IMR-90 (cell line): ENCODE measurements around the gene SHB. TPM values are rescaled to one million over a fixed set of nuclear protein-coding genes. Genes with fewer than 3 reads are reported as not detected.

Source experiments
- ATAC-seq: fragments of 200-7000 bp; cut with Tn5 transposase; 2 replicates; pipeline ENCODE4 v1.9.1; 2020; ENCODE audit warnings: low read depth, mild to moderate bottlenecking, moderate library complexity
- BruUV-seq: library from RNA; stranded (reverse); fragments of 400-500 nt; replicated peaks from 2 replicates; lab custom pipeline; 2021; lab: Mats Ljungman, UMichigan
- CTCF ChIA-PET: fragments of 300-600 bp; formaldehyde crosslinking; extraction: SDS; loops from one replicate; lab custom pipeline; 2021; ENCODE audit warnings: antibody characterized with exemption; lab: Yijun Ruan, JAX
- POLR2A ChIA-PET: fragments of 300-600 bp; sonication (Branson Sonifier 250); formaldehyde crosslinking; loops from one replicate; lab custom pipeline; 2022; ENCODE audit warnings: antibody characterized with exemption; ENCODE audit not compliant: unreplicated experiment; lab: Charles Lee
- DNase-seq: peaks from one replicate; pipeline ENCODE4 v3.0.0; 2013
- H2AFZ ChIP-seq: replicated peaks from 2 replicates; pipeline ENCODE3; 2013; ENCODE audit warnings: low read length, mild to moderate bottlenecking; ENCODE audit not compliant: poor library complexity
- H2AK5ac ChIP-seq: 2 replicates; pipeline ENCODE4 v1.6.1; 2013; ENCODE audit warnings: low read depth, low read length, inconsistent platforms
- H2AK9ac ChIP-seq: replicated peaks from 2 replicates; pipeline ENCODE3; 2013; ENCODE audit warnings: mild to moderate bottlenecking, low read depth, low read length, moderate library complexity; ENCODE audit not compliant: poor library complexity
- H2BK120ac ChIP-seq: 2 replicates; pipeline ENCODE4 v1.6.1; 2013; ENCODE audit warnings: low read depth, low read length, inconsistent platforms
- H2BK15ac ChIP-seq: 3 replicates; pipeline ENCODE4 v1.6.1; 2013; ENCODE audit warnings: low read depth, low read length, inconsistent platforms
- H2BK20ac ChIP-seq: 2 replicates; pipeline ENCODE4 v1.6.1; 2013; ENCODE audit warnings: low read depth, mild to moderate bottlenecking, inconsistent platforms, low read length, moderate library complexity
- H2BK5ac ChIP-seq: 2 replicates; pipeline ENCODE4 v1.6.1; 2013; ENCODE audit warnings: mild to moderate bottlenecking, low read depth, low read length, inconsistent platforms; ENCODE audit not compliant: poor library complexity, severe bottlenecking
- H3K14ac ChIP-seq: replicated peaks from 2 replicates; pipeline ENCODE4 v1.6.1; 2013; ENCODE audit warnings: low read depth, low read length, inconsistent platforms
- H3K18ac ChIP-seq: 2 replicates; pipeline ENCODE4 v1.6.1; 2013; ENCODE audit warnings: low read depth, low read length, control low read depth
- H3K23ac ChIP-seq: 2 replicates; pipeline ENCODE4 v1.6.1; 2013; ENCODE audit warnings: low read depth, low read length, inconsistent platforms
- H3K27ac ChIP-seq: 2 replicates; pipeline ENCODE4 v1.5.1; 2013; ENCODE audit warnings: mild to moderate bottlenecking, control low read depth, low read length; ENCODE audit not compliant: insufficient read depth
- H3K27me3 ChIP-seq: 2 replicates; pipeline ENCODE4 v1.6.1; 2013; ENCODE audit warnings: low read length; ENCODE audit not compliant: control insufficient read depth, insufficient read depth
- H3K36me3 ChIP-seq: 2 replicates; pipeline ENCODE4 v1.6.1; 2013; ENCODE audit warnings: low read length, mixed read lengths; ENCODE audit not compliant: control insufficient read depth, insufficient read depth
- H3K4ac ChIP-seq: 2 replicates; pipeline ENCODE4 v1.6.1; 2013; ENCODE audit warnings: low read depth, low read length, inconsistent platforms
- H3K4me1 ChIP-seq: 2 replicates; pipeline ENCODE4 v1.6.1; 2013; ENCODE audit warnings: low read length, mixed read lengths; ENCODE audit not compliant: control insufficient read depth, insufficient read depth
- H3K4me2 ChIP-seq: 2 replicates; pipeline ENCODE4 v1.6.1; 2013; ENCODE audit warnings: low read depth, mild to moderate bottlenecking, control low read depth, low read length, moderate library complexity
- H3K4me3 ChIP-seq: 2 replicates; pipeline ENCODE4 v1.5.1; 2013; ENCODE audit warnings: low read depth, mild to moderate bottlenecking, control low read depth, low read length, moderate library complexity; ENCODE audit not compliant: insufficient read depth
- H3K56ac ChIP-seq: 2 replicates; pipeline ENCODE4 v1.6.1; 2013; ENCODE audit warnings: low read length, inconsistent platforms; ENCODE audit not compliant: insufficient read depth; ENCODE audit errors: extremely low read depth
- H3K79me1 ChIP-seq, 2 experiments: 2 replicates each; pipeline ENCODE4 v1.6.1; 2013; ENCODE audit warnings: low read length in 2 of 2, inconsistent platforms in 1 of 2, low read depth in 1 of 2
- H3K9ac ChIP-seq: 2 replicates; pipeline ENCODE4 v1.6.1; 2013; ENCODE audit warnings: low read depth, low read length, control low read depth
- H3K9me1 ChIP-seq: 2 replicates; pipeline ENCODE4 v1.6.1; 2013; ENCODE audit warnings: low read length, inconsistent platforms; ENCODE audit not compliant: insufficient read depth
- H3K9me3 ChIP-seq: 2 replicates; pipeline ENCODE4 v1.6.1; 2013; ENCODE audit warnings: low read length; ENCODE audit not compliant: control insufficient read depth, insufficient read depth
- H4K20me1 ChIP-seq: 2 replicates; pipeline ENCODE4 v1.6.1; 2013; ENCODE audit warnings: low read length, inconsistent platforms; ENCODE audit not compliant: insufficient read depth
- H4K5ac ChIP-seq: 2 replicates; pipeline ENCODE4 v1.6.1; 2013; ENCODE audit warnings: mild to moderate bottlenecking, low read depth, low read length, control low read depth
- H4K8ac ChIP-seq, 2 experiments: 2 replicates each; pipeline ENCODE4 v1.6.1; 2013; ENCODE audit warnings: low read depth in 2 of 2, low read length in 2 of 2, control low read depth in 1 of 2, inconsistent platforms in 1 of 2
- H4K91ac ChIP-seq: 2 replicates; pipeline ENCODE4 v1.6.1; 2013; ENCODE audit warnings: low read depth, low read length, inconsistent platforms; ENCODE audit not compliant: insufficient read depth
- BHLHE40 ChIP-seq: fragments of 150-350 bp; IDR thresholded peaks from 2 replicates; pipeline ENCODE4 v1.6.1; 2016; ENCODE audit warnings: mild to moderate bottlenecking, low read depth, low read length
- CEBPB ChIP-seq: IDR thresholded peaks from 2 replicates; pipeline ENCODE4 v1.6.1; 2012; ENCODE audit warnings: low read depth, low read length, improper control_type of control experiment
- CTCF ChIP-seq: conservative IDR thresholded peaks from 2 replicates; pipeline ENCODE4 v1.5.1; 2012; ENCODE audit warnings: mild to moderate bottlenecking, low read depth, low read length, improper control_type of control experiment
- ELK1 ChIP-seq: fragments of 150-350 bp; IDR thresholded peaks from 2 replicates; pipeline ENCODE4 v1.6.1; 2016; ENCODE audit warnings: low read depth, mild to moderate bottlenecking, low read length, moderate library complexity, borderline replicate concordance
- MAFK ChIP-seq: IDR thresholded peaks from 2 replicates; pipeline ENCODE4 v1.6.1; 2012; ENCODE audit warnings: low read depth, low read length, improper control_type of control experiment
- MAZ ChIP-seq: IDR thresholded peaks from 2 replicates; pipeline ENCODE4 v1.6.1; 2012; ENCODE audit warnings: low read depth, mild to moderate bottlenecking, low read length, improper control_type of control experiment, moderate library complexity, borderline replicate concordance
- MXI1 ChIP-seq: IDR thresholded peaks from 2 replicates; pipeline ENCODE4 v1.6.1; 2012; ENCODE audit warnings: low read depth, mild to moderate bottlenecking, low read length, moderate library complexity, borderline replicate concordance
- NFE2L2 ChIP-seq: fragments of 150-350 bp; IDR thresholded peaks from 2 replicates; pipeline ENCODE4 v1.6.1; 2016; ENCODE audit warnings: low read depth, mild to moderate bottlenecking, low read length
- POLR2A ChIP-seq: IDR thresholded peaks from 2 replicates; pipeline ENCODE4 v1.6.1; 2012; ENCODE audit warnings: mild to moderate bottlenecking, low read depth, low read length
- RAD21 ChIP-seq: IDR thresholded peaks from 2 replicates; pipeline ENCODE4 v1.6.1; 2012; ENCODE audit warnings: low read length, improper control_type of control experiment
- RCOR1 ChIP-seq: IDR thresholded peaks from 2 replicates; pipeline ENCODE4 v1.6.1; 2012; ENCODE audit warnings: mild to moderate bottlenecking, low read length, improper control_type of control experiment; ENCODE audit not compliant: insufficient replicate concordance
- RFX5 ChIP-seq: IDR thresholded peaks from 2 replicates; pipeline ENCODE4 v1.8.0; 2012; ENCODE audit warnings: low read depth, mild to moderate bottlenecking, low read length, moderate library complexity
- SMC3 ChIP-seq: fragments of 150-350 bp; IDR thresholded peaks from 2 replicates; pipeline ENCODE4 v1.6.1; 2016; ENCODE audit warnings: low read depth, mild to moderate bottlenecking, antibody characterized with exemption, low read length, moderate library complexity
- USF2 ChIP-seq: fragments of 150-350 bp; IDR thresholded peaks from 2 replicates; pipeline ENCODE4 v1.6.1; 2017; ENCODE audit warnings: mild to moderate bottlenecking, antibody characterized with exemption, low read length, low read depth
- WGBS, 2 experiments: methylation state at CpG; one replicate each; pipeline versions ENCODE4 v1.1.5 to v1.1.7; 2013; ENCODE audit warnings: missing lambda C conversion rate in 2 of 2; ENCODE audit not compliant: insufficient read length in 1 of 2; ENCODE audit errors: extremely low coverage in 2 of 2; 5-methylcytosine and 5-hydroxymethylcytosine counted together
- dilution Hi-C: fragments of 300-500 bp; cut with HindIII; formaldehyde crosslinking; loops from one replicate; pipeline ENCODE4 v1.14.3; 2018; ENCODE audit warnings: low sequenced_read_pairs; ENCODE audit not compliant: unreplicated experiment
- in situ Hi-C: fragments of 300-500 bp; cut with MboI; formaldehyde crosslinking; loops from 3 replicates; pipeline ENCODE4 v1.14.3; 2019; ENCODE audit warnings: low sequenced_read_pairs, inconsistent platforms, mixed read lengths
- intact Hi-C: fragments of 100-400 bp; cut with micrococcal nuclease; formaldehyde crosslinking; loops from 2 replicates; pipeline ENCODE4 v1.10.0; 2022
- polyA plus RNA-seq, 3 experiments: library from polyadenylated mRNA; depleted of rRNA; stranded (reverse); fragments of >200 nt; gene quantifications; 2 replicates each; pipeline ENCODE4 v1.2.3, GENCODE V29; 2012; ENCODE audit warnings: low replicate concordance in 1 of 3
- total RNA-seq: library from RNA; depleted of rRNA; stranded (reverse); fragments of >200 nt; gene quantifications from 2 replicates; pipeline ENCODE4 v1.2.3, GENCODE V29; 2012

SHB gene
- total and polyA plus RNA-seq, 2 of the 4 experiments (the other 2 are of a cell fraction), result 6.1 to 20.4 TPM

GRCh38 chr9:37956904-37957663 is 111.9 kb downstream of the SHB start:
- dilution Hi-C loops, result no loop called here
- Histone ChIP-seq H3K9me1 (peaks cover 46% of the 10 kb centered on the region), H3K23ac (no peak overlapping the region), H3K4me1 (peaks cover 23% of the 10 kb centered on the region), H2BK120ac (peak overlapping the region; percentile 46; the same call in 1 of the 2 replicates), H3K36me3 (peaks cover 39% of the 10 kb centered on the region), H2BK20ac (peak overlapping the region; percentile 39; the same call in 1 of the 2 replicates), H4K91ac (peak overlapping the region; percentile 23; the same call in 1 of the 2 replicates), H2AK5ac (peak overlapping the region; percentile 79), H3K27ac (no peak overlapping the region), H3K4me2 (no peak overlapping the region), H2BK5ac (peak overlapping the region; percentile 28), H2BK15ac (peak overlapping the region; percentile 79; the same call in 1 of the 3 replicates), H2AFZ (no peak overlapping the region), H3K9ac (no peak overlapping the region), H4K20me1 (peaks cover 13% of the 10 kb centered on the region), H3K9me3 (no peaks in the 10 kb centered on the region), H2AK9ac (peak overlapping the region; percentile 5), H3K18ac (no peak overlapping the region), H3K4ac (peak overlapping the region; percentile 36), H3K56ac (no peak overlapping the region), H3K14ac (0 out of 2 replicates have a peak overlapping the region, but pooled peaks have one; percentile 19), H4K5ac (no peak overlapping the region; the same call in 1 of the 2 replicates), H3K4me3 (no peak overlapping the region), H3K27me3 (no peaks in the 10 kb centered on the region), H4K8ac (peak overlapping the region; percentile 21 to 35; a peak in 2 of 4 replicates), H3K79me1 (peaks cover 54 to 92% of the 10 kb centered on the region in 2 experiments)
- WGBS, 2 experiments, result 98% methylated on average over 6 of the region's 16 CpGs; no CpG with 5 or more reads in 1 of the 2 experiments
- BruUV-seq, result no TSS peak
- DNase-seq (no peak), ATAC-seq (no peak)
- ChIA-PET POLR2A (no interaction called here), CTCF (no interaction called here)
- in situ Hi-C loops, result no loop called here
- intact Hi-C loops, result no loop called here
- TF ChIP-seq USF2, result no peak
- TF ChIP-seq RCOR1, result no peak
- TF ChIP-seq SMC3, result no peak
- TF ChIP-seq MAFK, result no peak
- TF ChIP-seq CTCF, result no peak
- no peak for TF ChIP-seq POLR2A
- TF ChIP-seq CEBPB, result no peak
- TF ChIP-seq ELK1, result no peak
- no peak for TF ChIP-seq MXI1
- TF ChIP-seq RAD21, result no peak
- no peak for TF ChIP-seq BHLHE40
- TF ChIP-seq RFX5, result no peak
- no peak for TF ChIP-seq MAZ
- no peak for TF ChIP-seq NFE2L2
